H9 (cell line): ENCODE data around the gene CLK4. TPM values are rescaled to one million over a fixed set of nuclear protein-coding genes. Genes with fewer than 3 reads are reported as not detected.

Experiments
- DNase-seq: peaks from one replicate; pipeline ENCODE4 v3.0.0-alpha.2; 2017
- H2AFZ ChIP-seq: one replicate; pipeline ENCODE4 v1.6.1; 2013; ENCODE audit warnings: mild to moderate bottlenecking, low read length, control low read depth, moderate library complexity
- H2AK5ac ChIP-seq: 2 replicates; pipeline ENCODE4 v1.6.1; 2013; ENCODE audit warnings: low read length, control low read depth, mixed read lengths; ENCODE audit not compliant: insufficient read length
- H2BK120ac ChIP-seq: one replicate; pipeline ENCODE4 v1.6.1; 2013; ENCODE audit warnings: low read depth, mild to moderate bottlenecking, low read length, control low read depth, inconsistent platforms; ENCODE audit not compliant: poor library complexity, severe bottlenecking
- H2BK12ac ChIP-seq: 2 replicates; pipeline ENCODE4 v1.6.1; 2013; ENCODE audit warnings: low read length, control low read depth, mixed read lengths, low read depth; ENCODE audit not compliant: insufficient read length
- H2BK15ac ChIP-seq: 2 replicates; pipeline ENCODE4 v1.6.1; 2013; ENCODE audit warnings: low read depth, low read length, control low read depth
- H2BK20ac ChIP-seq: one replicate; pipeline ENCODE4 v1.6.1; 2013; ENCODE audit warnings: low read depth, mild to moderate bottlenecking, low read length, control low read depth, inconsistent platforms; ENCODE audit not compliant: poor library complexity, severe bottlenecking
- H2BK5ac ChIP-seq: 2 replicates; pipeline ENCODE4 v1.6.1; 2013; ENCODE audit warnings: low read length, control low read depth, mixed read lengths; ENCODE audit not compliant: insufficient read length
- H3K14ac ChIP-seq: 2 replicates; pipeline ENCODE4 v1.6.1; 2013; ENCODE audit warnings: low read length, control low read depth; ENCODE audit not compliant: insufficient read depth
- H3K18ac ChIP-seq: 2 replicates; pipeline ENCODE4 v1.6.1; 2013; ENCODE audit warnings: low read depth, mild to moderate bottlenecking, mixed read lengths, low read length, control low read depth; ENCODE audit not compliant: insufficient read length
- H3K23ac ChIP-seq: 2 replicates; pipeline ENCODE4 v1.6.1; 2013; ENCODE audit warnings: low read length, control low read depth, mixed read lengths, low read depth; ENCODE audit not compliant: insufficient read length
- H3K23me2 ChIP-seq: 2 replicates; pipeline ENCODE4 v1.6.1; 2013; ENCODE audit warnings: low read depth, mild to moderate bottlenecking, mixed read lengths, low read length, control low read depth; ENCODE audit not compliant: insufficient read length, poor library complexity, severe bottlenecking
- H3K27ac ChIP-seq: 2 replicates; pipeline ENCODE4 v1.5.1; 2013; ENCODE audit warnings: low read length, control low read depth, mixed read lengths, low read depth; ENCODE audit not compliant: insufficient read length
- H3K27me3 ChIP-seq: 2 replicates; pipeline ENCODE4 v1.6.1; 2013; ENCODE audit warnings: low read length, control low read depth, inconsistent platforms; ENCODE audit not compliant: insufficient read depth
- H3K4ac ChIP-seq: 2 replicates; pipeline ENCODE4 v1.6.1; 2013; ENCODE audit warnings: low read depth, mild to moderate bottlenecking, control low read depth, inconsistent platforms, low read length, moderate library complexity
- H3K4me1 ChIP-seq: 2 replicates; pipeline ENCODE4 v1.6.1; 2013; ENCODE audit warnings: low read length, control low read depth, inconsistent platforms; ENCODE audit not compliant: insufficient read depth
- H3K4me2 ChIP-seq: 2 replicates; pipeline ENCODE4 v1.6.1; 2013; ENCODE audit warnings: low read length, control low read depth, mixed read lengths; ENCODE audit not compliant: insufficient read length, insufficient read depth
- H3K56ac ChIP-seq: 2 replicates; pipeline ENCODE4 v1.6.1; 2013; ENCODE audit warnings: low read depth, mild to moderate bottlenecking, mixed read lengths, low read length, control low read depth; ENCODE audit not compliant: insufficient read length
- H3K79me1 ChIP-seq: 2 replicates; pipeline ENCODE4 v1.6.1; 2013; ENCODE audit warnings: low read depth, mild to moderate bottlenecking, moderate library complexity, low read length, control low read depth, inconsistent platforms; ENCODE audit not compliant: insufficient read depth, poor library complexity, severe bottlenecking
- H3K79me2 ChIP-seq: 2 replicates; pipeline ENCODE4 v1.6.1; 2013; ENCODE audit warnings: low read length, control low read depth, inconsistent platforms; ENCODE audit not compliant: insufficient read depth
- H3K9ac ChIP-seq: 2 replicates; pipeline ENCODE4 v1.6.1; 2013; ENCODE audit warnings: low read length, control low read depth, mixed read lengths; ENCODE audit not compliant: insufficient read length; ENCODE audit errors: extremely low read depth
- H3K9me3 ChIP-seq: one replicate; pipeline ENCODE4 v1.6.1; 2013; ENCODE audit warnings: low read depth, low read length, inconsistent platforms; ENCODE audit not compliant: control insufficient read depth
- H3T11ph ChIP-seq: one replicate; pipeline ENCODE4 v1.6.1; 2013; ENCODE audit warnings: mild to moderate bottlenecking, low read length, control low read depth, inconsistent platforms
- H4K20me1 ChIP-seq: one replicate; pipeline ENCODE4 v1.6.1; 2013; ENCODE audit not compliant: control insufficient read depth, insufficient read length, insufficient read depth
- H4K5ac ChIP-seq: 2 replicates; pipeline ENCODE4 v1.6.1; 2013; ENCODE audit warnings: low read depth, mild to moderate bottlenecking, mixed read lengths, low read length, control low read depth; ENCODE audit not compliant: insufficient read length
- H4K8ac ChIP-seq: replicated peaks from 2 replicates; pipeline ENCODE4 v1.6.1; 2013; ENCODE audit warnings: low read length, control low read depth, mixed read lengths, low read depth; ENCODE audit not compliant: insufficient read length
- H4K91ac ChIP-seq: 2 replicates; pipeline ENCODE4 v1.6.1; 2013; ENCODE audit warnings: low read depth, mild to moderate bottlenecking, moderate library complexity, mixed read lengths, low read length, control low read depth; ENCODE audit not compliant: insufficient read length
- H3K27ac Mint-ChIP-seq, 3 experiments: 2 replicates in 2 of 3; 3 replicates in 1 of 3; pipeline ENCODE4 v1.8.0; 2020 to 2021; ENCODE audit warnings: mixed read lengths in 3 of 3, mild to moderate bottlenecking in 1 of 3, moderate library complexity in 1 of 3
- H3K27me3 Mint-ChIP-seq: 2 replicates; pipeline ENCODE4 v1.8.0; 2021; ENCODE audit warnings: low read depth, mild to moderate bottlenecking, moderate library complexity, mixed read lengths
- H3K36me3 Mint-ChIP-seq, 3 experiments: 2 replicates in 2 of 3; 3 replicates in 1 of 3; pipeline ENCODE4 v1.8.0; 2020 to 2021; ENCODE audit warnings: low read depth in 3 of 3, mixed read lengths in 3 of 3; ENCODE audit not compliant: insufficient read depth in 1 of 3
- H3K4me1 Mint-ChIP-seq, 2 experiments: 2 replicates each; pipeline ENCODE4 v1.8.0; 2020; ENCODE audit warnings: mixed read lengths in 2 of 2
- H3K4me3 Mint-ChIP-seq, 2 experiments: 2 replicates in 1 of 2; 3 replicates in 1 of 2; pipeline ENCODE4 v1.8.0; 2020 to 2021; ENCODE audit warnings: mild to moderate bottlenecking in 2 of 2, mixed read lengths in 2 of 2, moderate library complexity in 1 of 2
- H3K9me3 Mint-ChIP-seq, 2 experiments: 2 replicates in 1 of 2; 3 replicates in 1 of 2; pipeline ENCODE4 v1.8.0; 2020; ENCODE audit warnings: mild to moderate bottlenecking in 2 of 2, mixed read lengths in 2 of 2, moderate library complexity in 1 of 2
- CTCF ChIP-seq: fragments of 200-600 bp; sonication (generic); conservative IDR thresholded peaks from 3 replicates; pipeline ENCODE4 v1.8.0; 2021; ENCODE audit warnings: antibody characterized with exemption, mild to moderate bottlenecking
- WGBS: extraction: QIAGEN DNeasy Blood & Tissue Kit; methylation state at CpG from one replicate; pipeline ENCODE4 v1.1.7; 2013; ENCODE audit warnings: missing lambda C conversion rate, low lambda C conversion rate, mixed read lengths; ENCODE audit not compliant: insufficient read length; ENCODE audit errors: extremely low coverage; 5-methylcytosine and 5-hydroxymethylcytosine counted together
- total RNA-seq: library from RNA; stranded (reverse); gene quantifications from 2 replicates; pipeline ENCODE4 v1.2.1, GENCODE V29; 2021

The CLK4 gene
- total RNA-seq, 1 experiment from 2014 or later: 12.5 TPM

DNA sequence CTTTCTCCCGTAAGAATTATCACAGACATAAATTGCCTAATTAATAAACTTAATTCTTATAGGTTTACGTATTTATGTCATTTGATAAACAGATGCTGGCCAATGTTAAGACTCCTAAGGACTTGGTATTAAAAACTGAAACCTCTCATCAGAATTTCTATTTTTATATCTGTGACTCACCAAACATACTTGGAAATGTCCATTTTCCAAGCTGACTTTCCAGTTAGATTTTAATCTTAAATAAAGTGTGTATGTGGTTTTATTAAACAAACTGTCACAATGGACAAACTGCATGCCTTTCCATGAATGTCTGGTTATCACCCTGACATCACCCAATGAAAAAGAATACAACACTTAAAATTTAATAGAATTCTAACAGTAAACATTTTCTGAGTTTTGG lies 24.1 kb downstream of the CLK4 start:
- Histone ChIP-seq H3K79me1 (no peaks in the 10 kb centered on the region), H3K79me2 (no peaks in the 10 kb centered on the region), H2BK5ac (no peak overlapping the region), H2BK15ac (no peak overlapping the region), H3K27me3 (no peaks in the 10 kb centered on the region), H2BK12ac (no peak overlapping the region), H4K8ac (no peak overlapping the region), H3K23me2 (no peaks in the 10 kb centered on the region), H2AK5ac (no peak overlapping the region), H3K14ac (no peak overlapping the region), H3K4me2 (no peak overlapping the region), H4K91ac (no peak overlapping the region), H3K27ac (no peak overlapping the region), H2BK20ac (no peak overlapping the region), H3K9ac (no peak overlapping the region), H3K4me1 (no peaks in the 10 kb centered on the region), H2BK120ac (no peak overlapping the region), H3K18ac (no peak overlapping the region), H2AFZ (no peak overlapping the region), H4K5ac (no peak overlapping the region), H3K4ac (no peak overlapping the region), H4K20me1 (no peaks in the 10 kb centered on the region), H3K56ac (no peak overlapping the region), H3K23ac (no peak overlapping the region), H3K9me3 (peaks cover 13% of the 10 kb centered on the region), H3T11ph (no peak overlapping the region)
- no peak for DNase-seq
- Mint-ChIP-seq H3K36me3 (peaks cover 53 to 74% (median 59%) of the 10 kb centered on the region in 3 experiments), H3K4me1 (no peaks in the 10 kb centered on the region), H3K27me3 (no peaks in the 10 kb centered on the region), H3K9me3 (peaks cover 18 to 24% of the 10 kb centered on the region in 2 experiments), H3K4me3 (no peak overlapping the region), H3K27ac (no peak overlapping the region)
- WGBS: 100% methylated on average over 1 of the region's 2 CpGs
- no peak for TF ChIP-seq CTCF
